RWPE1 (cell line): ENCODE measurements around the gene CYP4F2.

Source experiments
- CTCF ChIA-PET: fragments of 350-600 bp; sonication (Branson Sonifier 250); formaldehyde crosslinking; extraction: SDS; loops from one replicate; lab custom pipeline; 2021; lab: Yijun Ruan, JAX
- POLR2A ChIA-PET: fragments of 400-600 bp; formaldehyde crosslinking; extraction: SDS; loops from one replicate; lab custom pipeline; 2020; ENCODE audit warnings: antibody characterized with exemption; ENCODE audit not compliant: low non-redundant PET; lab: Yijun Ruan, JAX
- DNase-seq: peaks from one replicate; pipeline ENCODE4 v3.0.0; 2012; ENCODE audit warnings: low spot score
- H3K27ac ChIP-seq: fragments of 450-650 bp; 2 replicates; pipeline ENCODE4 v1.5.1; 2017
- CTCF ChIP-seq: fragments of 450-650 bp; conservative IDR thresholded peaks from 2 replicates; pipeline ENCODE4 v1.5.1; 2017; ENCODE audit warnings: low read depth, mild to moderate bottlenecking

The CYP4F2 gene

GRCh38 chr19:15922021-15922420, 24.1 kb upstream of the CYP4F2 start:
- TF ChIP-seq CTCF = no peak
- ChIA-PET CTCF (interaction anchor here (1.1 kb wide), 1 partner anchor 313 kb away, joined by 3 read pairs; no protein-coding TSS in a partner anchor), POLR2A (no interaction called here)
- no peak for DNase-seq
- no peak overlapping the region for H3K27ac ChIP-seq

- no peak for DNase-seq
- POLR2A ChIA-PET = no interaction called here
- no peak overlapping the region for H3K27ac ChIP-seq
- CTCF ChIA-PET = no interaction called here
- TF ChIP-seq CTCF = no peak
Measured at GRCh38 chr19:15919243-15919642, 21.4 kb upstream of the CYP4F2 start.

- TF ChIP-seq CTCF = no peak
- ChIA-PET CTCF (no interaction called here), POLR2A (no interaction called here)
- no peak for DNase-seq
- H3K27ac ChIP-seq = no peak overlapping the region
Measured at GRCh38 chr19:15915109-15915508, 17.2 kb upstream of the CYP4F2 start.

GRCh38 chr19:15913830-15914229, 16.0 kb upstream of the CYP4F2 start:
- no peak for TF ChIP-seq CTCF
- H3K27ac ChIP-seq = no peak overlapping the region
- no peak for DNase-seq
- ChIA-PET CTCF (no interaction called here), POLR2A (no interaction called here)

- DNase-seq = no peak
- no peak for TF ChIP-seq CTCF
- ChIA-PET POLR2A (no interaction called here), CTCF (no interaction called here)
- no peak overlapping the region for H3K27ac ChIP-seq
Measured at GRCh38 chr19:15913384-15913783, 15.5 kb upstream of the CYP4F2 start.

GRCh38 chr19:15911599-15912235, 13.8 kb upstream of the CYP4F2 start:
- TF ChIP-seq CTCF = no peak
- DNase-seq = no peak
- CTCF ChIA-PET = interaction anchor here (0.8 kb wide), 1 partner anchor 42 kb away, joined by 5 read pairs; no protein-coding TSS in a partner anchor
- POLR2A ChIA-PET = no interaction called here
- no peak overlapping the region for H3K27ac ChIP-seq
